DOHH2 (cell line): Measurements from ENCODE around the gene LOXHD1.

Experiments used
- H3F3A ChIP-seq: fragments of 200-600 bp; sonication (generic), shearing (Covaris generic); 2 replicates; pipeline ENCODE4 v1.6.0; 2016; ENCODE audit warnings: antibody characterized with exemption, mild to moderate bottlenecking; ENCODE audit not compliant: control insufficient read depth, insufficient read depth
- H3K27ac ChIP-seq: fragments of 200-600 bp; sonication (generic); 2 replicates; pipeline ENCODE4 v1.5.1; 2014; ENCODE audit warnings: low read depth, mild to moderate bottlenecking, low read length, moderate library complexity
- H3K27me3 ChIP-seq: fragments of 200-600 bp; sonication (generic); 2 replicates; pipeline ENCODE4 v1.6.1; 2014; ENCODE audit warnings: mild to moderate bottlenecking, low read length, mixed read lengths; ENCODE audit not compliant: control insufficient read depth
- H3K36me3 ChIP-seq: fragments of 200-600 bp; sonication (generic); 2 replicates; pipeline ENCODE4 v1.6.1; 2014; ENCODE audit warnings: mild to moderate bottlenecking, low read length, moderate library complexity, mixed read lengths; ENCODE audit not compliant: control insufficient read depth
- H3K4me1 ChIP-seq: fragments of 200-600 bp; sonication (generic); 2 replicates; pipeline ENCODE4 v1.6.1; 2014; ENCODE audit warnings: mild to moderate bottlenecking, low read length, mixed read lengths; ENCODE audit not compliant: control insufficient read depth
- H3K4me2 ChIP-seq: fragments of 200-600 bp; sonication (generic); 2 replicates; pipeline ENCODE4 v1.6.0; 2014; ENCODE audit warnings: mild to moderate bottlenecking, low read length, moderate library complexity
- H3K4me3 ChIP-seq: fragments of 200-600 bp; sonication (generic); 2 replicates; pipeline ENCODE4 v1.5.1; 2014; ENCODE audit warnings: mild to moderate bottlenecking, low read length, mixed read lengths
- H3K79me2 ChIP-seq: fragments of 200-600 bp; sonication (generic); 2 replicates; pipeline ENCODE4 v1.6.1; 2014; ENCODE audit warnings: mild to moderate bottlenecking, low read length, mixed read lengths; ENCODE audit not compliant: control insufficient read depth
- H3K9me2 ChIP-seq: fragments of 200-600 bp; sonication (generic); replicated peaks from 2 replicates; pipeline ENCODE4 v1.6.1; 2014; ENCODE audit warnings: mild to moderate bottlenecking, low read length, mixed read lengths; ENCODE audit not compliant: control insufficient read depth
- H3K9me3 ChIP-seq: fragments of 200-600 bp; sonication (generic); 2 replicates; pipeline ENCODE4 v1.6.1; 2014; ENCODE audit warnings: antibody characterized with exemption, low read length, mixed read lengths; ENCODE audit not compliant: control insufficient read depth, insufficient read depth
- H4K20me1 ChIP-seq: fragments of 200-600 bp; sonication (generic); 2 replicates; pipeline ENCODE4 v1.6.0; 2014; ENCODE audit warnings: low read depth, mild to moderate bottlenecking, antibody characterized with exemption, low read length, moderate library complexity; ENCODE audit not compliant: control insufficient read depth, insufficient read depth
- CTCF ChIP-seq: fragments of 200-600 bp; sonication (generic); IDR thresholded peaks from one replicate; pipeline ENCODE4 v1.5.1; 2014; ENCODE audit warnings: antibody characterized with exemption, mild to moderate bottlenecking, low read depth, low read length; ENCODE audit not compliant: poor library complexity, severe bottlenecking
- EZH2phosphoT487 ChIP-seq: fragments of 200-600 bp; sonication (generic); IDR thresholded peaks from 2 replicates; pipeline ENCODE4 v1.6.1; 2017; ENCODE audit warnings: borderline replicate concordance, mild to moderate bottlenecking, antibody characterized with exemption, low read length, moderate library complexity, mixed read lengths

Gene LOXHD1

GRCh38 chr18:46686186-46686585 is 29.2 kb upstream of the LOXHD1 start:
- Histone ChIP-seq H3K27ac (no peak overlapping the region), H3K79me2 (no peaks in the 10 kb centered on the region), H3K36me3 (no peaks in the 10 kb centered on the region), H3K27me3 (no peaks in the 10 kb centered on the region), H3K9me2 (no peaks in the 10 kb centered on the region), H3F3A (0 out of 2 replicates have a peak, but pooled peaks cover 2% of the 10 kb centered on the region), H3K4me2 (no peak overlapping the region), H3K4me1 (peaks cover 16% of the 10 kb centered on the region), H3K4me3 (no peak overlapping the region), H3K9me3 (no peaks in the 10 kb centered on the region), H4K20me1 (no peaks in the 10 kb centered on the region)
- TF ChIP-seq CTCF (no peak), EZH2phosphoT487 (no peak)

GRCh38 chr18:46683252-46683651 is 26.2 kb upstream of the LOXHD1 start:
- Histone ChIP-seq H3K4me3 (no peak overlapping the region), H3K27me3 (no peaks in the 10 kb centered on the region), H3K9me3 (no peaks in the 10 kb centered on the region), H4K20me1 (no peaks in the 10 kb centered on the region), H3K36me3 (no peaks in the 10 kb centered on the region), H3K4me2 (no peak overlapping the region), H3K27ac (no peak overlapping the region), H3F3A (0 out of 2 replicates have a peak, but pooled peaks cover 2% of the 10 kb centered on the region), H3K79me2 (no peaks in the 10 kb centered on the region), H3K9me2 (no peaks in the 10 kb centered on the region), H3K4me1 (peaks cover 46% of the 10 kb centered on the region)
- TF ChIP-seq EZH2phosphoT487 (no peak), CTCF (no peak)

- Histone ChIP-seq H3K27me3 (no peaks in the 10 kb centered on the region), H3K4me1 (peaks cover 68% of the 10 kb centered on the region), H3K4me3 (peak overlapping the region; percentile 37), H3K27ac (peak overlapping the region; percentile 42), H3K9me2 (no peaks in the 10 kb centered on the region), H3K36me3 (no peaks in the 10 kb centered on the region), H3K79me2 (no peaks in the 10 kb centered on the region), H3K4me2 (peak overlapping the region; percentile 72), H4K20me1 (no peaks in the 10 kb centered on the region), H3F3A (0 out of 2 replicates have a peak, but pooled peaks cover 2% of the 10 kb centered on the region), H3K9me3 (no peaks in the 10 kb centered on the region)
- no peak for TF ChIP-seq CTCF
- no peak for TF ChIP-seq EZH2phosphoT487
Measured at GRCh38 chr18:46680784-46681695, 24.0 kb upstream of the LOXHD1 start.
